ENCODE data around the gene FOXJ3.

DNA sequence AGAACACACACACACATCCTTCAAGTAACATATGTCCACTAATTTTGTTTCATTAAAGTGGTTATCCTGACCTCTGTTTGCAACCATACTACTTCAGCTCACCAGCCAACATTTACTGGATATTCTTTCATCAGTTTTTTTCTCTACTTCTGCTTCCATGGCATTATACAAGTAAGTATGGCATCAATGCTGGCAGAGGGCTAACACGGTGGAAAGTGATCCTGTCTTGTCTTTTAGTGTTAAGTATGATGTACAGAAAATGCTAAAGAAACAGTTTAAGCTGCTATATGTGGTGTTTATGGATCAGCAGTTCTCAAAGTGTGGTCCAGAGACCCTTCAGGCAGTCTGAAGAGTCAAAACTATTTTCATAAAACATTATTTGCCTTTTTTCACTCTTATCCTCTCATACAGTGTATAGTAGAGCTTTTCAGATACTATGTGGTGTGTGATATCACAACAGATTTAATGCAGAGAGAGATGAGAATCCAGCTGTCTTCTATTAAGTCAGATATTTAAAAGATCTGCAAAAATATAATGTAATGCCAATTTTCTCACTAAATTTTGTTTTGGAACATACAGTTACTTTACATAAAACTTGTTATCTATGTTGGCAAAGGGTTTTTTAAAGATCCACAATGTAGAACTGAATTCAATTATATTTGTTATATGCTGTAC is 46.6 kb downstream of the FOXJ3 start:
- no peak for TF ChIP-seq POLR2A (IDR thresholded peaks at IDR 0.05)
- TF ChIP-seq, protein P1, sequence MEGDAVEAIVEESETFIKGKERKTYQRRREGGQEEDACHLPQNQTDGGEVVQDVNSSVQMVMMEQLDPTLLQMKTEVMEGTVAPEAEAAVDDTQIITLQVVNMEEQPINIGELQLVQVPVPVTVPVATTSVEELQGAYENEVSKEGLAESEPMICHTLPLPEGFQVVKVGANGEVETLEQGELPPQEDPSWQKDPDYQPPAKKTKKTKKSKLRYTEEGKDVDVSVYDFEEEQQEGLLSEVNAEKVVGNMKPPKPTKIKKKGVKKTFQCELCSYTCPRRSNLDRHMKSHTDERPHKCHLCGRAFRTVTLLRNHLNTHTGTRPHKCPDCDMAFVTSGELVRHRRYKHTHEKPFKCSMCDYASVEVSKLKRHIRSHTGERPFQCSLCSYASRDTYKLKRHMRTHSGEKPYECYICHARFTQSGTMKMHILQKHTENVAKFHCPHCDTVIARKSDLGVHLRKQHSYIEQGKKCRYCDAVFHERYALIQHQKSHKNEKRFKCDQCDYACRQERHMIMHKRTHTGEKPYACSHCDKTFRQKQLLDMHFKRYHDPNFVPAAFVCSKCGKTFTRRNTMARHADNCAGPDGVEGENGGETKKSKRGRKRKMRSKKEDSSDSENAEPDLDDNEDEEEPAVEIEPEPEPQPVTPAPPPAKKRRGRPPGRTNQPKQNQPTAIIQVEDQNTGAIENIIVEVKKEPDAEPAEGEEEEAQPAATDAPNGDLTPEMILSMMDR (IDR thresholded peaks at IDR 0.05): no peak
